Measurements from ENCODE around the gene LRMDA. TPM values are rescaled to one million over a fixed set of nuclear protein-coding genes. Genes with fewer than 3 reads are reported as not detected.

The LRMDA gene
- total and polyA plus RNA-seq, 2 of the 13 experiments (the other 11 are each of a cell fraction or from before 2014, with no cell fraction given), result 13.4 to 22.0 TPM

DNA sequence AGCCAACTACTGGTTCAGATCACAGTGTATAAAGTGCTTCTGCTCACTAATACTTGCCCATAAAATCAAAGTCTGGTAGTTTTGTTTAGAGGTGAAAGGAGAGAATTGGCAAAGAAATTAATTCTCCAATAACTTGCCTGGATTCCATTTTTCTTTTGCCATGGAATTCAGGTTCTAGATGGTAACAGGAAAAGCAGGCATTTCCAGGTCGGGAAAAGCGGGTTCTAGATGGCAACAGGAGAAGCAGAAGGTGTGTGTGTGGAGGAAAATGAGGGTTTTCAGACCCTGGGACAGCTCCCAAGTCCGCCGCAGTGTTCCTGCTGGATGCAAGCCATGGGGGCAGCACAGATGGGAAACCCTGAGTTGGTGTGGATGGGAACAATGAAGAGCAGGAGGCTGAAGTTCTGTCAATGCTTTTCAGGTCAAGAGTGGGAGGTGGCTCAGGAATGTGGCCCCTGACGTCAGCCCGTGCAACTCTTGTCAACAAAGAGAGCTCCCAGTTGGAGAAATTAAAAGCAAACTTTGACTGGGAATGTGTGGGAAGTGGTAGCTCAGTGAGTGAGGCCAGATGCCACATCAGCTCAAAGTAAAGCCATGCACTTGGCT is 696.7 kb downstream of the LRMDA start:
- H3K9ac ChIP-seq (ENCODE audit: insufficient read depth, low read depth, low read length), result no peak overlapping the region
- H3K4me3 ChIP-seq (replicated peaks in 1 of 3; ENCODE audit: insufficient read depth in 1 of 3, low read depth in 2 of 3, low read length in 3 of 3), result no peak overlapping the region
- POLR2A ChIA-PET, result interaction anchor here (1.3 kb wide), 1 partner anchor 23 kb away, joined by 4 read pairs; no protein-coding TSS in a partner anchor
- CTCF ChIA-PET (ENCODE audit: low intra/inter-chr PET ratio, low total read pairs), result no interaction called here
- no peaks in the 10 kb centered on the region for H3K9me3 ChIP-seq (ENCODE audit: low read length)
- H3K36me3 ChIP-seq (replicated peaks in 1 of 2; ENCODE audit: control insufficient read depth in 1 of 2, insufficient read depth in 2 of 2, low read length in 2 of 2), result no peaks in the 10 kb centered on the region
- 64% methylated on average over 6 of the region's 6 CpGs for WGBS (ENCODE audit: low lambda C conversion rate)
- no peaks in the 10 kb centered on the region for H4K20me1 ChIP-seq (ENCODE audit: insufficient read depth, low read length)
- no TSS peak for BruUV-seq (replicated peaks)
- TF ChIP-seq ZNF7 (CRISPR knock-in tag; IDR thresholded peaks at IDR 0.05), result no peak
- peak; percentile 46; the same call in 1 of the 2 replicates for TF ChIP-seq FOXA3 (CRISPR knock-in tag; IDR thresholded peaks at IDR 0.05)
- TF ChIP-seq FOXA1 (IDR thresholded peaks at IDR 0.05), result no peak
- TF ChIP-seq FOXA1 (CRISPR knock-in tag; IDR thresholded peaks at IDR 0.05), result 0 out of 2 replicates have a peak, but pooled peaks have one; percentile 17
- TF ChIP-seq CREB1 (IDR thresholded peaks at IDR 0.05), result peak; percentile 10; the same call in 1 of the 2 replicates
- TF ChIP-seq CREB1 (CRISPR knock-in tag; IDR thresholded peaks at IDR 0.05), result 0 out of 2 replicates have a peak, but pooled peaks have one; percentile 16
- TF ChIP-seq TCF7L2 (IDR thresholded peaks at IDR 0.05; ENCODE audit: low read depth, low read length), result no peak
- TF ChIP-seq ZNF644 (CRISPR knock-in tag; IDR thresholded peaks at IDR 0.05; ENCODE audit: low read depth), result 0 out of 2 replicates have a peak, but pooled peaks have one; percentile 27
- peak; percentile 64 for TF ChIP-seq TEAD3 (CRISPR knock-in tag; optimal IDR thresholded peaks at IDR 0.05; ENCODE audit: borderline replicate concordance)
- TF ChIP-seq ZBTB44 (CRISPR knock-in tag; IDR thresholded peaks at IDR 0.05), result no peak
- TF ChIP-seq NFATC3 (CRISPR knock-in tag; IDR thresholded peaks at IDR 0.05), result no peak
- no peak for TF ChIP-seq GTF2F1 (IDR thresholded peaks at IDR 0.05; ENCODE audit: low read length)
- no peak for TF ChIP-seq ZNF672 (CRISPR knock-in tag; IDR thresholded peaks at IDR 0.05)
- no peak for TF ChIP-seq NCOR1 (IDR thresholded peaks at IDR 0.05; ENCODE audit: borderline replicate concordance, low read length)
- FAIRE-seq (no peak), ATAC-seq (peak; percentile 68), DNase-seq (ENCODE audit: low spot score) (peak; percentile 54)
- H3K79me2 ChIP-seq (ENCODE audit: insufficient read depth, low read length), result no peaks in the 10 kb centered on the region
- in situ Hi-C loops (cut with HindIII; ENCODE audit: extremely low pct_ligation_motif_present, low pct_unique_long_range_greater_than_20kb) (no loop called here), intact Hi-C loops (cut with micrococcal nuclease; ENCODE audit: unreplicated experiment) (no loop called here)
- no peak overlapping the region for H3K4me2 ChIP-seq (ENCODE audit: low read depth, low read length)
- H3K27me3 ChIP-seq (ENCODE audit: control insufficient read depth in 1 of 2, insufficient read depth in 2 of 2, low read length in 2 of 2), result no peaks in the 10 kb centered on the region
- H3K27ac ChIP-seq (ENCODE audit: extremely low read length, insufficient read depth, low read length), result no peak overlapping the region
- no peak overlapping the region for H2AFZ ChIP-seq (ENCODE audit: low read length)
- H3K4me1 ChIP-seq (ENCODE audit: insufficient read depth, low read length), result peaks cover 12% of the 10 kb centered on the region

All from HepG2 (cell line).